Measurements from ENCODE around the gene ACO2. TPM values are rescaled to one million over a fixed set of nuclear protein-coding genes. Genes with fewer than 3 reads are reported as not detected.
"Not testable (repeated sequence)": the region's sequence is repeated elsewhere in the genome, so short reads cannot be mapped to it uniquely, and the experiment has no call there.

The ACO2 gene
- total RNA-seq, 1 donor from 2014 or later, result 67.2 TPM

DNA sequence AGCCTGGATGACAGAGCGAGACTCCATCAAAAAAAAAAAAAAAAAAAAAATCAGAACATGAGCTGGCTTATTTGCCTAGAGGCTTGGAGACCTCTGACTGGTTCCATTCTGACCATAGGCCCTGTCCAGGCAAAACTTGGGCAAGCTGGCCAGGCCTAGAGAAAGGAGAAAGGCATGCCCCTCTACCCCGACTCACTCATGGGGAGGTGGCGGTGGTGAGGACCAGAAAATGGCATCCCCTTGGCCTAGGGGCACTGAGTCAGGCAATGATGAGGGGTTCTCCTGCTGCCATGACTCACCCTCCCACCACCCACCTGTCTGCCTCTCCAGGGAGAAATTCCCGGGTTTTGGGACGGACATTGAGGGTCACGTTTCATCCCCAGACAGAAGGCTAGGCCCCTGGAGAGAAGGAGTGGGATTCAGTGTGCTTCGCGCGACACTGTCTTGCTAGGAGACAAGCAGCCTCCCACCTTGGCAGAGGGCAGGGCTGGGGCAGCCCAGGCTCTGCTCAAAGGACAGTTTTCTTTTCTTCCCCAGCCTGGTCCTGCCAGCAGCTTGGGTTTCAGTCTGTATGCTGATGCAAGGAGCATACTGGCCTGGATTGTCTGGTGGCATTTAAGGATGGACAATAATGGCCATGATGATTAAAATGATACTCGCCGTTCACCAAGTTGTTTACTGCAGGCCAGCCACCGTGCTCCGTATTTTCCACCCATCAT lies 39.5 kb upstream of the ACO2 start:
- peaks cover 6% of the 10 kb centered on the region for H3K4me1 Mint-ChIP-seq (ENCODE audit: low read depth, unreplicated experiment)

DNA sequence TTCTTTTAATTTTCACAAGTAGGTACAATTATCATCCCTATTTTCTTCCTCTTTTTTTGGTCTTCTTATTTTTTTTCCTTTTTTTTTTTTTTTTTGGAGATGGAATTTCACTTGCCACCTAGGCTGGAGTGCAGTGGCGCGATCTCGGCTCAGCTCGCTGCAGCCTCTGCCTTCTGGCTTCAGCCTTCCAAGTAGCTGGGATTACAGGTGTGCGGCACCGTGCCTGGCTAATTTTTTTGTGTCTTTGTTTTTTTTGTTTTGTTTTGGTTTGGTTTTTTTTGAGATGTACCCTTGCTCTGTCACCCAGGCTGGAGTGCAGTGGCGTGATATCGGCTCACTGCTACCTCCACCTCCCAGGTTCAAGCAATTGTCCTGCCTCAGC lies 39.0 kb upstream of the ACO2 start:
- H3K27me3 Mint-ChIP-seq (ENCODE audit: low read depth, unreplicated experiment), result no peaks in the 10 kb centered on the region
- H3K9me3 Mint-ChIP-seq (ENCODE audit: unreplicated experiment), result no peaks in the 10 kb centered on the region
- no peak overlapping the region for H3K27ac Mint-ChIP-seq (ENCODE audit: unreplicated experiment)
- Histone ChIP-seq H3K9me3 (ENCODE audit: insufficient read depth, low read depth, low read length) (no peaks in the 10 kb centered on the region), H3K9ac (ENCODE audit: low read length) (no peak overlapping the region), H4K20me1 (ENCODE audit: insufficient read depth, low read length) (peaks cover 35% of the 10 kb centered on the region), H3K4me3 (ENCODE audit: insufficient read depth, low read depth, low read length) (no peak overlapping the region), H3K36me3 (ENCODE audit: insufficient read depth, low read length) (peaks cover 6% of the 10 kb centered on the region), H3K79me2 (ENCODE audit: insufficient read depth, low read length) (peaks cover 15% of the 10 kb centered on the region), H3K4me2 (ENCODE audit: low read length) (no peak overlapping the region), H3K4me1 (ENCODE audit: insufficient read depth, low read length) (no peaks in the 10 kb centered on the region), H2AFZ (ENCODE audit: low read depth, low read length) (no peak overlapping the region), H3K27ac (ENCODE audit: low read depth, low read length) (no peak overlapping the region), H3K27me3 (ENCODE audit: insufficient read depth, low read length) (no peaks in the 10 kb centered on the region)
- DNase-seq (ENCODE audit: low read depth), result no peak
- TF ChIP-seq, protein P1, sequence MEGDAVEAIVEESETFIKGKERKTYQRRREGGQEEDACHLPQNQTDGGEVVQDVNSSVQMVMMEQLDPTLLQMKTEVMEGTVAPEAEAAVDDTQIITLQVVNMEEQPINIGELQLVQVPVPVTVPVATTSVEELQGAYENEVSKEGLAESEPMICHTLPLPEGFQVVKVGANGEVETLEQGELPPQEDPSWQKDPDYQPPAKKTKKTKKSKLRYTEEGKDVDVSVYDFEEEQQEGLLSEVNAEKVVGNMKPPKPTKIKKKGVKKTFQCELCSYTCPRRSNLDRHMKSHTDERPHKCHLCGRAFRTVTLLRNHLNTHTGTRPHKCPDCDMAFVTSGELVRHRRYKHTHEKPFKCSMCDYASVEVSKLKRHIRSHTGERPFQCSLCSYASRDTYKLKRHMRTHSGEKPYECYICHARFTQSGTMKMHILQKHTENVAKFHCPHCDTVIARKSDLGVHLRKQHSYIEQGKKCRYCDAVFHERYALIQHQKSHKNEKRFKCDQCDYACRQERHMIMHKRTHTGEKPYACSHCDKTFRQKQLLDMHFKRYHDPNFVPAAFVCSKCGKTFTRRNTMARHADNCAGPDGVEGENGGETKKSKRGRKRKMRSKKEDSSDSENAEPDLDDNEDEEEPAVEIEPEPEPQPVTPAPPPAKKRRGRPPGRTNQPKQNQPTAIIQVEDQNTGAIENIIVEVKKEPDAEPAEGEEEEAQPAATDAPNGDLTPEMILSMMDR (IDR thresholded peaks at IDR 0.05; ENCODE audit: insufficient read depth, low read depth, low read length), result no peak
- TF ChIP-seq EZH2 (IDR thresholded peaks at IDR 0.05; ENCODE audit: insufficient read depth, low read length), result no peak
- FAIRE-seq, result no peak
- peaks cover 16% of the 10 kb centered on the region for H3K36me3 Mint-ChIP-seq (ENCODE audit: low read depth, unreplicated experiment)
- H3K4me1 Mint-ChIP-seq (ENCODE audit: low read depth, unreplicated experiment), result peaks cover 6% of the 10 kb centered on the region
- H3K4me3 Mint-ChIP-seq (ENCODE audit: unreplicated experiment), result no peak overlapping the region

More for the DNA sequence above, 39.5 kb upstream of the ACO2 start:
- H3K4me3 ChIP-seq (ENCODE audit: insufficient read depth, low read depth, low read length), result no peak overlapping the region
- no peaks in the 10 kb centered on the region for H3K27me3 Mint-ChIP-seq (ENCODE audit: low read depth, unreplicated experiment)
- H4K20me1 ChIP-seq (ENCODE audit: insufficient read depth, low read length), result peaks cover 30% of the 10 kb centered on the region
- FAIRE-seq (no peak), DNase-seq (ENCODE audit: low read depth) (no peak)
- TF ChIP-seq, protein P1 (IDR thresholded peaks at IDR 0.05; ENCODE audit: insufficient read depth, low read depth, low read length), result no peak
- TF ChIP-seq EZH2 (IDR thresholded peaks at IDR 0.05; ENCODE audit: insufficient read depth, low read length), result no peak
- no peaks in the 10 kb centered on the region for H3K4me1 ChIP-seq (ENCODE audit: insufficient read depth, low read length)
- H3K27me3 ChIP-seq (ENCODE audit: insufficient read depth, low read length), result no peaks in the 10 kb centered on the region
- H3K79me2 ChIP-seq (ENCODE audit: insufficient read depth, low read length), result peaks cover 10% of the 10 kb centered on the region
- no peaks in the 10 kb centered on the region for H3K9me3 Mint-ChIP-seq (ENCODE audit: unreplicated experiment)
- no peak overlapping the region for H2AFZ ChIP-seq (ENCODE audit: low read depth, low read length)
- peaks cover 16% of the 10 kb centered on the region for H3K36me3 Mint-ChIP-seq (ENCODE audit: low read depth, unreplicated experiment)
- no peak overlapping the region for H3K9ac ChIP-seq (ENCODE audit: low read length)
- no peaks in the 10 kb centered on the region for H3K9me3 ChIP-seq (ENCODE audit: insufficient read depth, low read depth, low read length)
- no peak overlapping the region for H3K27ac Mint-ChIP-seq (ENCODE audit: unreplicated experiment)
- H3K36me3 ChIP-seq (ENCODE audit: insufficient read depth, low read length), result peaks cover 6% of the 10 kb centered on the region
- no peak overlapping the region for H3K4me2 ChIP-seq (ENCODE audit: low read length)
- no peak overlapping the region for H3K27ac ChIP-seq (ENCODE audit: low read depth, low read length)
- H3K4me3 Mint-ChIP-seq (ENCODE audit: unreplicated experiment), result no peak overlapping the region

DNA sequence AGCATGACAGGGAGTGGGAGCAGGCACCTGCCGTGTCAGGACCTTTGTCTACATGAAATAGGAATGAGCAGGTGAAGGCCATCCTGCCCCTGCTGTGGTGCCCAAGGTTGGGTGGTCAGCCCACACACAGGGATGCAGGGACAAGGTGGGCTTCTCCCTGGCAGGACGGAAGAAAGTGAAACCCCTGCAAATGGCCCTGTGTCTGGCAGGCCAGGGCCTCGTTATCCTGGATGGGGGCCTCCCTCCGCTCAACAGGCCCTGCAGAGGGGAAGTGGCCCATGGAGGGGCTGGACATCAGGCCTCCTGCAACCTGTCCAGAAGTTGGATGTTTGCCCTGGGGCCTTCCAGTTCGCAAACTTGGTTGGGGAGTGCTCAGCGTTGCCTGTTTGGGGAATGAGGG lies 37.3 kb upstream of the ACO2 start:
- H3K27ac ChIP-seq (ENCODE audit: low read depth, low read length), result no peak overlapping the region
- DNase-seq (ENCODE audit: low read depth) (no peak), FAIRE-seq (no peak)
- TF ChIP-seq, protein P1 (IDR thresholded peaks at IDR 0.05; ENCODE audit: insufficient read depth, low read depth, low read length), result no peak
- TF ChIP-seq EZH2 (IDR thresholded peaks at IDR 0.05; ENCODE audit: insufficient read depth, low read length), result no peak
- no peak overlapping the region for H3K4me3 ChIP-seq (ENCODE audit: insufficient read depth, low read depth, low read length)
- no peak overlapping the region for H3K9ac ChIP-seq (ENCODE audit: low read length)
- no peak overlapping the region for H3K4me3 Mint-ChIP-seq (ENCODE audit: unreplicated experiment)
- peak overlapping the region; percentile 75 for H3K27ac Mint-ChIP-seq (ENCODE audit: unreplicated experiment)
- H4K20me1 ChIP-seq (ENCODE audit: insufficient read depth, low read length), result peaks cover 53% of the 10 kb centered on the region
- H3K9me3 Mint-ChIP-seq (ENCODE audit: unreplicated experiment), result no peaks in the 10 kb centered on the region
- no peaks in the 10 kb centered on the region for H3K4me1 ChIP-seq (ENCODE audit: insufficient read depth, low read length)
- H3K36me3 Mint-ChIP-seq (ENCODE audit: low read depth, unreplicated experiment), result peaks cover 14% of the 10 kb centered on the region
- no peaks in the 10 kb centered on the region for H3K9me3 ChIP-seq (ENCODE audit: insufficient read depth, low read depth, low read length)
- peaks cover 19% of the 10 kb centered on the region for H3K36me3 ChIP-seq (ENCODE audit: insufficient read depth, low read length)
- H2AFZ ChIP-seq (ENCODE audit: low read depth, low read length), result no peak overlapping the region
- no peak overlapping the region for H3K4me2 ChIP-seq (ENCODE audit: low read length)
- H3K27me3 Mint-ChIP-seq (ENCODE audit: low read depth, unreplicated experiment), result no peaks in the 10 kb centered on the region
- H3K4me1 Mint-ChIP-seq (ENCODE audit: low read depth, unreplicated experiment), result peaks cover 2% of the 10 kb centered on the region
- H3K79me2 ChIP-seq (ENCODE audit: insufficient read depth, low read length), result peaks cover 33% of the 10 kb centered on the region
- H3K27me3 ChIP-seq (ENCODE audit: insufficient read depth, low read length), result no peaks in the 10 kb centered on the region

DNA sequence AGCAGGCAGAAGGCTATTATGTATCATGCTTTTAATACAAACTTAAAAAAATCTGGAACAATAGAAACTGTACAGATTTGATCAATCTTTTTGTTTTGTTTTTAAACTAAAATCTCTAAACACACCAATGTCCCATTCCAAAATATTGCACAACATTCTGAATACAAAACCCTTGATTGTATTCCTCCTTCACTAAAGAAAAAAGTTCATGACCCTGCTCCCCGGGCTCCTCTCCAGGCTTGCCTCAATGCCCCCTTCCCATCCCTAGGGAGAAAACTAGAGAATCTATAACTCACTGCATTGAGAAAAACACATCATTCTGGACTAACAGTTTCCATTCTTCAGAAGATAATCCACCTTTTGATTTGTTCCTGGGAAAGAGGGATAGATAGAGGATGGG lies 35.4 kb upstream of the ACO2 start:
- H3K4me2 ChIP-seq (ENCODE audit: low read length); H3K9me3 Mint-ChIP-seq (ENCODE audit: unreplicated experiment); H3K9ac ChIP-seq (ENCODE audit: low read length); H3K27ac ChIP-seq (ENCODE audit: low read depth, low read length); H3K4me3 Mint-ChIP-seq (ENCODE audit: unreplicated experiment); H3K4me1 ChIP-seq (ENCODE audit: insufficient read depth, low read length); H2AFZ ChIP-seq (ENCODE audit: low read depth, low read length); H3K27me3 ChIP-seq (ENCODE audit: insufficient read depth, low read length); H3K9me3 ChIP-seq (ENCODE audit: insufficient read depth, low read depth, low read length); H3K4me3 ChIP-seq (ENCODE audit: insufficient read depth, low read depth, low read length); DNase-seq (ENCODE audit: low read depth); H3K27me3 Mint-ChIP-seq (ENCODE audit: low read depth, unreplicated experiment); H3K4me1 Mint-ChIP-seq (ENCODE audit: low read depth, unreplicated experiment): not testable (repeated sequence)
- Histone ChIP-seq H3K79me2 (ENCODE audit: insufficient read depth, low read length) (peaks cover 49% of the 10 kb centered on the region), H3K36me3 (ENCODE audit: insufficient read depth, low read length) (peaks cover 28% of the 10 kb centered on the region), H4K20me1 (ENCODE audit: insufficient read depth, low read length) (peaks cover 69% of the 10 kb centered on the region)
- FAIRE-seq, result peak; percentile 52
- H3K27ac Mint-ChIP-seq (ENCODE audit: unreplicated experiment), result peak overlapping the region; percentile 4
- peaks cover 15% of the 10 kb centered on the region for H3K36me3 Mint-ChIP-seq (ENCODE audit: low read depth, unreplicated experiment)

Measured in astrocyte (in vitro differentiated cells and primary cell).